Liver (tissue), 9 donors: ENCODE results near the gene TSPO. TPM values are rescaled to one million over a fixed set of nuclear protein-coding genes. Genes with fewer than 3 reads are reported as not detected.

Experiments
- DNase-seq: peaks from one replicate; pipeline ENCODE4 v3.0.0-alpha.2; 2017; ENCODE audit warnings: low spot score
- H3K27ac ChIP-seq, 2 donors: one replicate each; pipeline ENCODE4 v1.7.0; 2013; ENCODE audit warnings: inconsistent platforms in 2 of 2, low read length in 2 of 2, control low read depth in 1 of 2, low read depth in 1 of 2, mild to moderate bottlenecking in 1 of 2
- H3K27me3 ChIP-seq, 4 donors: one replicate each; pipeline versions ENCODE4 v1.6.1 to v1.7.0; 2013; ENCODE audit warnings: low read length in 3 of 4, inconsistent platforms in 1 of 4, mild to moderate bottlenecking in 1 of 4, moderate library complexity in 1 of 4; ENCODE audit not compliant: control insufficient read depth in 4 of 4, insufficient read depth in 4 of 4
- H3K36me3 ChIP-seq, 4 donors: one replicate each; pipeline versions ENCODE4 v1.6.1 to v1.7.0; 2013; ENCODE audit warnings: low read length in 3 of 4, mild to moderate bottlenecking in 3 of 4, low read depth in 1 of 4, moderate library complexity in 1 of 4; ENCODE audit not compliant: control insufficient read depth in 4 of 4, insufficient read depth in 3 of 4
- H3K4me1 ChIP-seq, 4 donors: one replicate each; pipeline versions ENCODE4 v1.6.1 to v1.7.0; 2013; ENCODE audit warnings: low read length in 3 of 4, mild to moderate bottlenecking in 3 of 4, moderate library complexity in 1 of 4; ENCODE audit not compliant: control insufficient read depth in 4 of 4, insufficient read depth in 4 of 4
- H3K4me3 ChIP-seq, 3 donors: one replicate each; pipeline versions ENCODE4 v1.6.1 to v1.7.0; 2013; ENCODE audit warnings: low read length in 3 of 3, control low read depth in 1 of 3, low read depth in 1 of 3, mild to moderate bottlenecking in 1 of 3
- H3K9ac ChIP-seq, 2 donors: one replicate each; pipeline ENCODE4 v1.7.0; 2013; ENCODE audit warnings: low read length in 2 of 2, mild to moderate bottlenecking in 2 of 2, moderate library complexity in 2 of 2, control low read depth in 1 of 2, low read depth in 1 of 2
- H3K9me3 ChIP-seq, 4 donors: one replicate each; pipeline versions ENCODE4 v1.6.1 to v1.7.0; 2013; ENCODE audit warnings: low read length in 3 of 4; ENCODE audit not compliant: control insufficient read depth in 4 of 4
- FOXA2 ChIP-seq: IDR thresholded peaks from 2 replicates; pipeline ENCODE4 v1.6.1; 2016; ENCODE audit warnings: antibody characterized with exemption
- GABPA ChIP-seq, 2 donors: IDR thresholded peaks in 1 of 2; conservative IDR thresholded peaks in 1 of 2; 2 replicates each; pipeline ENCODE4 v1.6.1; 2016; ENCODE audit warnings: antibody characterized with exemption in 2 of 2, mild to moderate bottlenecking in 1 of 2, moderate library complexity in 1 of 2
- HNF4G ChIP-seq: IDR thresholded peaks from 2 replicates; pipeline ENCODE4 v1.6.1; 2016; ENCODE audit warnings: antibody characterized with exemption
- JUND ChIP-seq, 2 donors: IDR thresholded peaks; 2 replicates each; pipeline ENCODE4 v1.6.1; 2016; ENCODE audit warnings: antibody characterized with exemption in 2 of 2
- NR2F2 ChIP-seq: IDR thresholded peaks from 2 replicates; pipeline ENCODE4 v1.6.1; 2016; ENCODE audit warnings: antibody characterized with exemption
- RAD21 ChIP-seq, 2 donors: IDR thresholded peaks; 2 replicates each; pipeline ENCODE4 v1.6.1; 2016; ENCODE audit warnings: antibody characterized with exemption in 2 of 2, mild to moderate bottlenecking in 2 of 2
- RXRA ChIP-seq, 2 donors: IDR thresholded peaks; 2 replicates each; pipeline ENCODE4 v1.6.1; 2017 to 2018; ENCODE audit warnings: antibody characterized with exemption in 2 of 2, mild to moderate bottlenecking in 1 of 2
- SP1 ChIP-seq: IDR thresholded peaks from 2 replicates; pipeline ENCODE4 v1.6.1; 2018; ENCODE audit warnings: antibody characterized with exemption, mild to moderate bottlenecking
- YY1 ChIP-seq: IDR thresholded peaks from 2 replicates; pipeline ENCODE4 v1.6.1; 2016; ENCODE audit warnings: antibody characterized with exemption, mild to moderate bottlenecking
- WGBS: extraction: QIAGEN DNeasy Blood & Tissue Kit; methylation state at CpG from one replicate; pipeline ENCODE4 v1.1.7; 2013; 5-methylcytosine and 5-hydroxymethylcytosine counted together
- polyA plus RNA-seq, 2 donors: library from polyadenylated mRNA; stranded (reverse) in 1 of 2; unstranded in 1 of 2; fragments of 200-250 nt in 1 of 2; fragments of >200 nt in 1 of 2; fragmentation: Nextera tagmentation in 1 of 2; extraction: Ambion mirVana in 1 of 2; gene quantifications; one replicate each; pipeline versions ENCODE4 v1.2.1 to v1.2.3, GENCODE V29; 2013 to 2015
- total RNA-seq, 2 donors: library from RNA; depleted of rRNA; stranded (reverse); fragments of >200 nt; gene quantifications; one replicate each; pipeline ENCODE4 v1.2.3, GENCODE V29; 2014
- TF ChIP-seq, protein P1 (sequence below): IDR thresholded peaks from 2 replicates; pipeline ENCODE4 v1.6.1; 2016; ENCODE audit warnings: antibody characterized with exemption
- TF ChIP-seq, protein P2 (sequence below): IDR thresholded peaks from 2 replicates; pipeline ENCODE4 v1.6.1; 2016; ENCODE audit warnings: antibody characterized with exemption
- TF ChIP-seq, protein P3 (sequence below): IDR thresholded peaks from 2 replicates; pipeline ENCODE4 v1.6.1; 2016; ENCODE audit warnings: antibody characterized with exemption, mild to moderate bottlenecking
- TF ChIP-seq, protein P4 (sequence below): fragments of 150-350 bp; IDR thresholded peaks from 2 replicates; pipeline ENCODE4 v1.5.1; 2017; ENCODE audit warnings: improper control_type of control experiment, low read depth, low read length; ENCODE audit not compliant: missing input control
- TF ChIP-seq, protein P5 (sequence below): IDR thresholded peaks from 2 replicates; pipeline ENCODE4 v1.6.1; 2016; ENCODE audit warnings: antibody characterized with exemption
- donor health status: healthy.
- donor health status: healthy.
- donor health status: healthy.
- donor health status: healthy.
- donor health status: healthy.

Gene TSPO
- total RNA-seq (10 to 100 TPM; 27.6 to 30.1 TPM), polyA plus RNA-seq (10 to 100 TPM; 50.3 to 61.9 TPM)

DNA sequence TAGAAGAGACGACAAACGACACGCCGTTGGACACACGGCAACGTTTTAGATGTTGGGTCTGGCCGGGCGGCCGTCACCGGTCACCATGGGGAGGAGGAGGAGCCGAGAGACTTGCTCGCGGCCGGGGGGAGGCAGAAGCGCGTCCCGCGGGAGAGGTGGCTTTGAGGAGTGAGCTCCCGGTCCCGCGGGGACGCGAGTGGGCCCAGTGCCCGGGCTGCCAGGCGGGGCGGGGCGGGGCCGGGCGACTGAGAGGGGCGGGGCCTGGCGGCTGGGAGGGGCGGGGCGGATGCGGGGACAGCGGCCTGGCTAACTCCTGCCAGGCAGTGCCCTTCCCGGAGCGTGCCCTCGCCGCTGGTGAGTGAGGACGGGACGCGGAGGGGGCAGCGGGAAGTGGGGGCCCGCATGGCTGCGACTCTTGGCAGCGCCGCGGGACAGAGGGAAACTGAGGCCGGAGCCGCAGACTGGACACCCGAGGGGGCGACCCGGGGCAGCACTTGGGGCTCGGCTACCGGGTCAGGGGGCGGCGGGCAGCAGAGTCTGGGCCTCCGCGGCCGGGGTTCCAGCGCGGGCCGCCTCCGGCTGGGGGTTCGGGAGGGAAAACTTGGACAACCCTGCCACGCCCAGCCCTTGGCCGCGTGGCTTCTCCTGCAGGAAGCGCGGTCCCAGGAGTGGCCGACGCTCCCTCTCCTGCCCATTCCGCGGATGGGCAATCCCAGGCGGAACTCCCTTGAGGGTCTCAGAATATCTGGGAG is at the start of gene TSPO:
Gene TSPO, plus strand, starts transcription at position 309 of the 752 bp plus-strand sequence. CDS start 7,680 bp downstream, outside the sequence.
- DNase-seq = peak; percentile 87
- peak within 1 kb of the TSS; percentile 27 to 30 for H3K9ac ChIP-seq
- no peaks in the 10 kb centered on the region for H3K27me3 ChIP-seq
- WGBS = 5% methylated on average over 75 of the region's 75 CpGs
- peak within 1 kb of the TSS; percentile 69 to 79 for H3K27ac ChIP-seq
- H3K36me3 ChIP-seq = no peaks in the 10 kb centered on the region
- peaks cover 6 to 19% (median 13%) of the 10 kb centered on the region in 4 donors for H3K4me1 ChIP-seq
- H3K4me3 ChIP-seq = peak within 1 kb of the TSS; percentile 66 to 71 (median 70)
- no peak for TF ChIP-seq HNF4G
- TF ChIP-seq, protein P1, sequence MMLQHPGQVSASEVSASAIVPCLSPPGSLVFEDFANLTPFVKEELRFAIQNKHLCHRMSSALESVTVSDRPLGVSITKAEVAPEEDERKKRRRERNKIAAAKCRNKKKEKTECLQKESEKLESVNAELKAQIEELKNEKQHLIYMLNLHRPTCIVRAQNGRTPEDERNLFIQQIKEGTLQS = no peak
- TF ChIP-seq JUND (IDR thresholded peaks at IDR 0.05) = no peak
- TF ChIP-seq RAD21 (IDR thresholded peaks at IDR 0.05) = no peak
- no peak for TF ChIP-seq SP1
- TF ChIP-seq, protein P2, sequence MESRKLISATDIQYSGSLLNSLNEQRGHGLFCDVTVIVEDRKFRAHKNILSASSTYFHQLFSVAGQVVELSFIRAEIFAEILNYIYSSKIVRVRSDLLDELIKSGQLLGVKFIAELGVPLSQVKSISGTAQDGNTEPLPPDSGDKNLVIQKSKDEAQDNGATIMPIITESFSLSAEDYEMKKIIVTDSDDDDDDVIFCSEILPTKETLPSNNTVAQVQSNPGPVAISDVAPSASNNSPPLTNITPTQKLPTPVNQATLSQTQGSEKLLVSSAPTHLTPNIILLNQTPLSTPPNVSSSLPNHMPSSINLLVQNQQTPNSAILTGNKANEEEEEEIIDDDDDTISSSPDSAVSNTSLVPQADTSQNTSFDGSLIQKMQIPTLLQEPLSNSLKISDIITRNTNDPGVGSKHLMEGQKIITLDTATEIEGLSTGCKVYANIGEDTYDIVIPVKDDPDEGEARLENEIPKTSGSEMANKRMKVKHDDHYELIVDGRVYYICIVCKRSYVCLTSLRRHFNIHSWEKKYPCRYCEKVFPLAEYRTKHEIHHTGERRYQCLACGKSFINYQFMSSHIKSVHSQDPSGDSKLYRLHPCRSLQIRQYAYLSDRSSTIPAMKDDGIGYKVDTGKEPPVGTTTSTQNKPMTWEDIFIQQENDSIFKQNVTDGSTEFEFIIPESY = no peak
- no peak for TF ChIP-seq RXRA (IDR thresholded peaks at IDR 0.05)
- no peak for TF ChIP-seq YY1
- TF ChIP-seq FOXA2 = no peak
- TF ChIP-seq, protein P3, sequence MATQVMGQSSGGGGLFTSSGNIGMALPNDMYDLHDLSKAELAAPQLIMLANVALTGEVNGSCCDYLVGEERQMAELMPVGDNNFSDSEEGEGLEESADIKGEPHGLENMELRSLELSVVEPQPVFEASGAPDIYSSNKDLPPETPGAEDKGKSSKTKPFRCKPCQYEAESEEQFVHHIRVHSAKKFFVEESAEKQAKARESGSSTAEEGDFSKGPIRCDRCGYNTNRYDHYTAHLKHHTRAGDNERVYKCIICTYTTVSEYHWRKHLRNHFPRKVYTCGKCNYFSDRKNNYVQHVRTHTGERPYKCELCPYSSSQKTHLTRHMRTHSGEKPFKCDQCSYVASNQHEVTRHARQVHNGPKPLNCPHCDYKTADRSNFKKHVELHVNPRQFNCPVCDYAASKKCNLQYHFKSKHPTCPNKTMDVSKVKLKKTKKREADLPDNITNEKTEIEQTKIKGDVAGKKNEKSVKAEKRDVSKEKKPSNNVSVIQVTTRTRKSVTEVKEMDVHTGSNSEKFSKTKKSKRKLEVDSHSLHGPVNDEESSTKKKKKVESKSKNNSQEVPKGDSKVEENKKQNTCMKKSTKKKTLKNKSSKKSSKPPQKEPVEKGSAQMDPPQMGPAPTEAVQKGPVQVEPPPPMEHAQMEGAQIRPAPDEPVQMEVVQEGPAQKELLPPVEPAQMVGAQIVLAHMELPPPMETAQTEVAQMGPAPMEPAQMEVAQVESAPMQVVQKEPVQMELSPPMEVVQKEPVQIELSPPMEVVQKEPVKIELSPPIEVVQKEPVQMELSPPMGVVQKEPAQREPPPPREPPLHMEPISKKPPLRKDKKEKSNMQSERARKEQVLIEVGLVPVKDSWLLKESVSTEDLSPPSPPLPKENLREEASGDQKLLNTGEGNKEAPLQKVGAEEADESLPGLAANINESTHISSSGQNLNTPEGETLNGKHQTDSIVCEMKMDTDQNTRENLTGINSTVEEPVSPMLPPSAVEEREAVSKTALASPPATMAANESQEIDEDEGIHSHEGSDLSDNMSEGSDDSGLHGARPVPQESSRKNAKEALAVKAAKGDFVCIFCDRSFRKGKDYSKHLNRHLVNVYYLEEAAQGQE = no peak
- no peak for TF ChIP-seq NR2F2
- no peak for TF ChIP-seq GABPA (IDR thresholded peaks at IDR 0.05 in 1 of 2, conservative IDR thresholded peaks at IDR 0.05 in 1 of 2)
- TF ChIP-seq, protein P4, sequence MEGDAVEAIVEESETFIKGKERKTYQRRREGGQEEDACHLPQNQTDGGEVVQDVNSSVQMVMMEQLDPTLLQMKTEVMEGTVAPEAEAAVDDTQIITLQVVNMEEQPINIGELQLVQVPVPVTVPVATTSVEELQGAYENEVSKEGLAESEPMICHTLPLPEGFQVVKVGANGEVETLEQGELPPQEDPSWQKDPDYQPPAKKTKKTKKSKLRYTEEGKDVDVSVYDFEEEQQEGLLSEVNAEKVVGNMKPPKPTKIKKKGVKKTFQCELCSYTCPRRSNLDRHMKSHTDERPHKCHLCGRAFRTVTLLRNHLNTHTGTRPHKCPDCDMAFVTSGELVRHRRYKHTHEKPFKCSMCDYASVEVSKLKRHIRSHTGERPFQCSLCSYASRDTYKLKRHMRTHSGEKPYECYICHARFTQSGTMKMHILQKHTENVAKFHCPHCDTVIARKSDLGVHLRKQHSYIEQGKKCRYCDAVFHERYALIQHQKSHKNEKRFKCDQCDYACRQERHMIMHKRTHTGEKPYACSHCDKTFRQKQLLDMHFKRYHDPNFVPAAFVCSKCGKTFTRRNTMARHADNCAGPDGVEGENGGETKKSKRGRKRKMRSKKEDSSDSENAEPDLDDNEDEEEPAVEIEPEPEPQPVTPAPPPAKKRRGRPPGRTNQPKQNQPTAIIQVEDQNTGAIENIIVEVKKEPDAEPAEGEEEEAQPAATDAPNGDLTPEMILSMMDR = no peak
- TF ChIP-seq, protein P5, sequence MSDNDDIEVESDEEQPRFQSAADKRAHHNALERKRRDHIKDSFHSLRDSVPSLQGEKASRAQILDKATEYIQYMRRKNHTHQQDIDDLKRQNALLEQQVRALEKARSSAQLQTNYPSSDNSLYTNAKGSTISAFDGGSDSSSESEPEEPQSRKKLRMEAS = no peak
- no peaks in the 10 kb centered on the region for H3K9me3 ChIP-seq
